Hepatocyte (in vitro differentiated cells): ENCODE measurements around the gene C14orf119. TPM values are rescaled to one million over a fixed set of nuclear protein-coding genes. Genes with fewer than 3 reads are reported as not detected.

Experiments
- DNase-seq: peaks from one replicate; pipeline ENCODE4 v3.0.0-alpha.2; 2016; ENCODE audit warnings: low spot score
- H2AFZ ChIP-seq: fragments of 200-600 bp; sonication (generic); 2 replicates; pipeline ENCODE4 v1.6.0; 2016; ENCODE audit warnings: antibody characterized with exemption, mild to moderate bottlenecking
- H3K27ac ChIP-seq: fragments of 200-600 bp; sonication (generic); 2 replicates; pipeline ENCODE4 v1.5.1; 2016; ENCODE audit warnings: mild to moderate bottlenecking
- H3K27me3 ChIP-seq: fragments of 200-600 bp; sonication (generic); 2 replicates; pipeline ENCODE4 v1.6.1; 2016
- H3K36me3 ChIP-seq: fragments of 200-600 bp; sonication (generic); replicated peaks from 2 replicates; pipeline ENCODE4 v1.5.1; 2016; ENCODE audit warnings: low read depth; ENCODE audit not compliant: insufficient read depth
- H3K4me1 ChIP-seq: fragments of 200-600 bp; sonication (generic); 2 replicates; pipeline ENCODE4 v1.5.1; 2016; ENCODE audit warnings: mild to moderate bottlenecking, moderate library complexity; ENCODE audit not compliant: insufficient read depth
- H3K4me2 ChIP-seq: fragments of 200-600 bp; sonication (generic); 2 replicates; pipeline ENCODE4 v1.6.0; 2016
- H3K4me3 ChIP-seq: fragments of 200-600 bp; sonication (generic); 2 replicates; pipeline ENCODE4 v1.5.1; 2016; ENCODE audit warnings: mild to moderate bottlenecking
- H3K79me2 ChIP-seq: fragments of 200-600 bp; sonication (generic); 2 replicates; pipeline ENCODE4 v1.6.0; 2017; ENCODE audit warnings: mild to moderate bottlenecking
- H3K9me2 ChIP-seq: fragments of 200-600 bp; sonication (generic); replicated peaks from 2 replicates; pipeline ENCODE4 v1.6.0; 2017; ENCODE audit warnings: mild to moderate bottlenecking; ENCODE audit not compliant: insufficient read depth
- H3K9me3 ChIP-seq: fragments of 200-600 bp; sonication (generic); 2 replicates; pipeline ENCODE4 v1.5.1; 2016; ENCODE audit warnings: low read depth, mild to moderate bottlenecking
- H4K20me1 ChIP-seq: fragments of 200-600 bp; sonication (generic); 2 replicates; pipeline ENCODE4 v1.6.0; 2016; ENCODE audit warnings: mild to moderate bottlenecking; ENCODE audit not compliant: insufficient read depth, poor library complexity, severe bottlenecking
- CTCF ChIP-seq: fragments of 200-600 bp; sonication (generic); IDR thresholded peaks from 2 replicates; pipeline ENCODE4 v1.5.1; 2016; ENCODE audit warnings: antibody characterized with exemption, mild to moderate bottlenecking; ENCODE audit not compliant: poor library complexity
- EZH2 ChIP-seq: fragments of 200-600 bp; sonication (generic); IDR thresholded peaks from 2 replicates; pipeline ENCODE4 v1.6.1; 2016; ENCODE audit warnings: antibody characterized with exemption, mild to moderate bottlenecking, borderline replicate concordance
- EZH2phosphoT487 ChIP-seq: fragments of 200-600 bp; sonication (generic); IDR thresholded peaks from one replicate; pipeline ENCODE4 v1.6.1; 2018; ENCODE audit warnings: antibody characterized with exemption, mild to moderate bottlenecking, low read depth, moderate library complexity; ENCODE audit not compliant: unreplicated experiment, severe bottlenecking
- WGBS: methylation state at CpG from one replicate; pipeline ENCODE4 v1.1.6; 2016; ENCODE audit warnings: low lambda C conversion rate; ENCODE audit errors: missing lambda C conversion rate; 5-methylcytosine and 5-hydroxymethylcytosine counted together
- polyA plus RNA-seq: library from polyadenylated mRNA; unstranded; fragments of >200 nt; fragmentation: Nextera tagmentation; extraction: Ambion mirVana; gene quantifications from 2 replicates; pipeline ENCODE4 v1.2.1, GENCODE V29; 2016
- total RNA-seq: library from RNA; depleted of rRNA; stranded (reverse); fragments of >200 nt; gene quantifications from 2 replicates; pipeline ENCODE4 v1.2.3, GENCODE V29; 2014

The C14orf119 gene
- total and polyA plus RNA-seq, 2 experiments from 2014 or later: 47.7 to 146 TPM

GRCh38 chr14:23113431-23114119, 18.3 kb downstream of the C14orf119 start:
- no peak for DNase-seq
- no peaks in the 10 kb centered on the region for H4K20me1 ChIP-seq
- H3K9me2 ChIP-seq: no peaks in the 10 kb centered on the region
- no peak overlapping the region for H3K4me2 ChIP-seq
- peaks cover 13% of the 10 kb centered on the region for H3K27me3 ChIP-seq
- no peaks in the 10 kb centered on the region for H3K79me2 ChIP-seq
- TF ChIP-seq EZH2: no peak
- TF ChIP-seq EZH2phosphoT487: no peak
- no peak for TF ChIP-seq CTCF
- 49% methylated on average over 8 of the region's 10 CpGs for WGBS
- H3K4me1 ChIP-seq: no peaks in the 10 kb centered on the region
- H3K27ac ChIP-seq: no peak overlapping the region
- H3K4me3 ChIP-seq: no peak overlapping the region
- H3K9me3 ChIP-seq: no peaks in the 10 kb centered on the region
- no peak overlapping the region for H2AFZ ChIP-seq
- H3K36me3 ChIP-seq: no peaks in the 10 kb centered on the region

- Histone ChIP-seq H3K9me2 (no peaks in the 10 kb centered on the region), H3K4me3 (no peak overlapping the region), H3K27ac (no peak overlapping the region), H3K4me1 (no peaks in the 10 kb centered on the region), H3K9me3 (no peaks in the 10 kb centered on the region), H3K79me2 (no peaks in the 10 kb centered on the region), H4K20me1 (no peaks in the 10 kb centered on the region), H3K36me3 (no peaks in the 10 kb centered on the region), H3K27me3 (peaks cover 13% of the 10 kb centered on the region), H2AFZ (no peak overlapping the region), H3K4me2 (no peak overlapping the region)
- TF ChIP-seq EZH2phosphoT487: no peak
- TF ChIP-seq EZH2: no peak
- no peak for TF ChIP-seq CTCF
- WGBS: 74% methylated on average over 5 of the region's 5 CpGs
- no peak for DNase-seq
Measured at GRCh38 chr14:23114120-23114458, 18.8 kb downstream of the C14orf119 start.

- Histone ChIP-seq H3K79me2 (no peaks in the 10 kb centered on the region), H3K4me1 (no peaks in the 10 kb centered on the region), H3K9me2 (no peaks in the 10 kb centered on the region), H3K4me3 (no peak overlapping the region), H2AFZ (no peak overlapping the region), H3K36me3 (no peaks in the 10 kb centered on the region), H4K20me1 (no peaks in the 10 kb centered on the region), H3K27ac (no peak overlapping the region), H3K4me2 (no peak overlapping the region), H3K27me3 (peaks cover 13% of the 10 kb centered on the region), H3K9me3 (no peaks in the 10 kb centered on the region)
- no peak for TF ChIP-seq CTCF
- no peak for TF ChIP-seq EZH2phosphoT487
- no peak for TF ChIP-seq EZH2
- WGBS: 48% methylated on average over 4 of the region's 4 CpGs
- DNase-seq: no peak
Measured at GRCh38 chr14:23114669-23115038, 19.3 kb downstream of the C14orf119 start.
